Measurements from ENCODE around the gene TMEM120B.

The TMEM120B gene

GRCh38 chr12:121718653-121719239, 6.2 kb downstream of the TMEM120B start:
- Histone ChIP-seq H4K20me1 (ENCODE audit: insufficient read depth, low read length, poor library complexity, severe bottlenecking) (no peaks in the 10 kb centered on the region), H3K36me3 (ENCODE audit: insufficient read depth, low read length) (no peaks in the 10 kb centered on the region), H3F3A (ENCODE audit: low read depth) (no peaks in the 10 kb centered on the region), H3K79me2 (ENCODE audit: insufficient read depth, low read length) (peaks cover 17% of the 10 kb centered on the region), H3K4me3 (ENCODE audit: low read length, poor library complexity, severe bottlenecking) (no peak overlapping the region), H2AFZ (ENCODE audit: low read length) (no peak overlapping the region), H3K9ac (ENCODE audit: low read depth, low read length, poor library complexity, severe bottlenecking) (no peak overlapping the region), H3K9me2 (replicated peaks; ENCODE audit: low read depth, low read length) (no peaks in the 10 kb centered on the region), H3K4me1 (ENCODE audit: insufficient read depth, low read length, poor library complexity, severe bottlenecking) (peaks cover 18% of the 10 kb centered on the region), H3K9me3 (ENCODE audit: insufficient read depth, low read depth, low read length) (no peaks in the 10 kb centered on the region), H3K27me3 (ENCODE audit: insufficient read depth, low read length, poor library complexity, severe bottlenecking) (no peaks in the 10 kb centered on the region), H3K4me2 (ENCODE audit: low read depth, low read length, poor library complexity, severe bottlenecking) (no peak overlapping the region)
- TF ChIP-seq EZH2phosphoT487 (IDR thresholded peaks at IDR 0.05; ENCODE audit: borderline replicate concordance): no peak
- no peak for TF ChIP-seq CTCF (conservative IDR thresholded peaks at IDR 0.05; ENCODE audit: low read length)

GRCh38 chr12:121719926-121720414, 7.4 kb downstream of the TMEM120B start:
- no peaks in the 10 kb centered on the region for H3K36me3 ChIP-seq (ENCODE audit: insufficient read depth, low read length)
- peaks cover 12% of the 10 kb centered on the region for H3K4me1 ChIP-seq (ENCODE audit: insufficient read depth, low read length, poor library complexity, severe bottlenecking)
- H3K4me2 ChIP-seq (ENCODE audit: low read depth, low read length, poor library complexity, severe bottlenecking): no peak overlapping the region
- H4K20me1 ChIP-seq (ENCODE audit: insufficient read depth, low read length, poor library complexity, severe bottlenecking): no peaks in the 10 kb centered on the region
- H3K9ac ChIP-seq (ENCODE audit: low read depth, low read length, poor library complexity, severe bottlenecking): no peak overlapping the region
- no peak for TF ChIP-seq EZH2phosphoT487 (IDR thresholded peaks at IDR 0.05; ENCODE audit: borderline replicate concordance)
- no peak for TF ChIP-seq CTCF (conservative IDR thresholded peaks at IDR 0.05; ENCODE audit: low read length)
- H2AFZ ChIP-seq (ENCODE audit: low read length): no peak overlapping the region
- no peaks in the 10 kb centered on the region for H3K9me2 ChIP-seq (replicated peaks; ENCODE audit: low read depth, low read length)
- H3F3A ChIP-seq (ENCODE audit: low read depth): no peaks in the 10 kb centered on the region
- no peak overlapping the region for H3K4me3 ChIP-seq (ENCODE audit: low read length, poor library complexity, severe bottlenecking)
- peaks cover 11% of the 10 kb centered on the region for H3K79me2 ChIP-seq (ENCODE audit: insufficient read depth, low read length)
- H3K9me3 ChIP-seq (ENCODE audit: insufficient read depth, low read depth, low read length): no peaks in the 10 kb centered on the region
- no peaks in the 10 kb centered on the region for H3K27me3 ChIP-seq (ENCODE audit: insufficient read depth, low read length, poor library complexity, severe bottlenecking)

- H3K27me3 ChIP-seq (ENCODE audit: insufficient read depth, low read length, poor library complexity, severe bottlenecking): no peaks in the 10 kb centered on the region
- H3K9me3 ChIP-seq (ENCODE audit: insufficient read depth, low read depth, low read length): no peaks in the 10 kb centered on the region
- H4K20me1 ChIP-seq (ENCODE audit: insufficient read depth, low read length, poor library complexity, severe bottlenecking): no peaks in the 10 kb centered on the region
- no peaks in the 10 kb centered on the region for H3K9me2 ChIP-seq (replicated peaks; ENCODE audit: low read depth, low read length)
- no peak overlapping the region for H2AFZ ChIP-seq (ENCODE audit: low read length)
- no peaks in the 10 kb centered on the region for H3F3A ChIP-seq (ENCODE audit: low read depth)
- H3K4me2 ChIP-seq (ENCODE audit: low read depth, low read length, poor library complexity, severe bottlenecking): no peak overlapping the region
- TF ChIP-seq EZH2phosphoT487 (IDR thresholded peaks at IDR 0.05; ENCODE audit: borderline replicate concordance): no peak
- TF ChIP-seq CTCF (conservative IDR thresholded peaks at IDR 0.05; ENCODE audit: low read length): no peak
- no peak overlapping the region for H3K4me3 ChIP-seq (ENCODE audit: low read length, poor library complexity, severe bottlenecking)
- peaks cover 7% of the 10 kb centered on the region for H3K79me2 ChIP-seq (ENCODE audit: insufficient read depth, low read length)
- peaks cover 12% of the 10 kb centered on the region for H3K4me1 ChIP-seq (ENCODE audit: insufficient read depth, low read length, poor library complexity, severe bottlenecking)
- H3K9ac ChIP-seq (ENCODE audit: low read depth, low read length, poor library complexity, severe bottlenecking): no peak overlapping the region
- H3K36me3 ChIP-seq (ENCODE audit: insufficient read depth, low read length): no peaks in the 10 kb centered on the region
Observed at GRCh38 chr12:121720762-121721161, 8.2 kb downstream of the TMEM120B start.
